HG03064 (cell line): Measurements from ENCODE around the gene ANKRD39.

Experiments
- ATAC-seq: cut with Tn5 transposase; IDR thresholded peaks from one replicate; pipeline ENCODE4 v1.9.1; 2021; ENCODE audit warnings: low read depth; ENCODE audit not compliant: unreplicated experiment

The ANKRD39 gene

GRCh38 chr2:96888072-96889011 lies 30.5 kb upstream of the ANKRD39 start:
- no peak for ATAC-seq

GRCh38 chr2:96887493-96888012 lies 29.7 kb upstream of the ANKRD39 start:
- no peak for ATAC-seq

GRCh38 chr2:96885432-96886347 lies 27.9 kb upstream of the ANKRD39 start:
- ATAC-seq = no peak

- ATAC-seq = no peak
Observed at GRCh38 chr2:96884299-96885094, 26.7 kb upstream of the ANKRD39 start.

GRCh38 chr2:96883306-96883705 lies 25.5 kb upstream of the ANKRD39 start:
- ATAC-seq = no peak

GRCh38 chr2:96882906-96883305 lies 25.1 kb upstream of the ANKRD39 start:
- no peak for ATAC-seq

- no peak for ATAC-seq
Observed at GRCh38 chr2:96882230-96882629, 24.4 kb upstream of the ANKRD39 start.

- no peak for ATAC-seq
Observed at GRCh38 chr2:96881349-96882195, 23.8 kb upstream of the ANKRD39 start.

- ATAC-seq = no peak
Observed at GRCh38 chr2:96880891-96881273, 23.1 kb upstream of the ANKRD39 start.

- no peak for ATAC-seq
Observed at GRCh38 chr2:96879545-96880040, 21.8 kb upstream of the ANKRD39 start.

GRCh38 chr2:96878796-96879544 lies 21.2 kb upstream of the ANKRD39 start:
- no peak for ATAC-seq

GRCh38 chr2:96878171-96878570 lies 20.4 kb upstream of the ANKRD39 start:
- no peak for ATAC-seq

- no peak for ATAC-seq
Observed at GRCh38 chr2:96877631-96878092, 19.8 kb upstream of the ANKRD39 start.

GRCh38 chr2:96877042-96877451 lies 19.2 kb upstream of the ANKRD39 start:
- ATAC-seq = no peak

GRCh38 chr2:96876269-96877041 lies 18.6 kb upstream of the ANKRD39 start:
- no peak for ATAC-seq

GRCh38 chr2:96875498-96876268 lies 17.9 kb upstream of the ANKRD39 start:
- no peak for ATAC-seq
